ENCODE measurements around the gene TSGA10IP. TPM values are rescaled to one million over a fixed set of nuclear protein-coding genes. Genes with fewer than 3 reads are reported as not detected.
A peak's percentile ranks its signal among the peaks of the same experiment; 100 is the strongest.
"Not testable (repeated sequence)": the region's sequence is repeated elsewhere in the genome, so short reads cannot be mapped to it uniquely, and the experiment has no call there.

TSGA10IP gene
- total RNA-seq, 1 experiment from 2014 or later: not detected

- no peak overlapping the region for H3K27ac Mint-ChIP-seq (ENCODE audit: unreplicated experiment)
- H3K27me3 ChIP-seq (replicated peaks; ENCODE audit: control insufficient read depth, insufficient read depth, low read length): no peaks in the 10 kb centered on the region
- H3K4me1 ChIP-seq: peaks cover 6% of the 10 kb centered on the region
- ChIA-PET CTCF (interaction anchor here (0.6 kb wide), 1 partner anchor 932 kb away, joined by 3 read pairs; no protein-coding TSS in a partner anchor), POLR2A (no interaction called here)
- no peak for DNase-seq
- H3K4me3 Mint-ChIP-seq (ENCODE audit: unreplicated experiment): no peak overlapping the region
- peaks cover 3% of the 10 kb centered on the region for H3K4me1 Mint-ChIP-seq (ENCODE audit: low read depth, unreplicated experiment)
- H3K9me3 ChIP-seq: no peaks in the 10 kb centered on the region
- BruUV-seq (replicated peaks): no TSS peak
- no peaks in the 10 kb centered on the region for H3K36me3 ChIP-seq (ENCODE audit: control insufficient read depth, insufficient read depth, low read length)
- H3K4me3 ChIP-seq (ENCODE audit: low read depth, low read length): no peak overlapping the region
- no peak for TF ChIP-seq CTCF (IDR thresholded peaks at IDR 0.05; ENCODE audit: insufficient read depth in 1 of 2, low read depth in 1 of 2, low read length in 1 of 2, severe bottlenecking in 1 of 2, unreplicated experiment in 1 of 2)
- no peaks in the 10 kb centered on the region for H3K9me3 Mint-ChIP-seq (ENCODE audit: unreplicated experiment)
- intact Hi-C loops (cut with micrococcal nuclease; ENCODE audit: unreplicated experiment): no loop called here
- H3K36me3 Mint-ChIP-seq (ENCODE audit: insufficient read depth, unreplicated experiment): no peaks in the 10 kb centered on the region
- H3K27me3 Mint-ChIP-seq (ENCODE audit: insufficient read depth, unreplicated experiment): no peaks in the 10 kb centered on the region
Observed at GRCh38 chr11:65947133-65947532, 1.9 kb downstream of the TSGA10IP start.

GRCh38 chr11:65947603-65948125, 2.4 kb downstream of the TSGA10IP start:
- H3K4me3 Mint-ChIP-seq (ENCODE audit: unreplicated experiment): no peak overlapping the region
- ChIA-PET POLR2A (no interaction called here), CTCF (interaction anchor here (0.6 kb wide), 1 partner anchor 933 kb away, joined by 3 read pairs; no protein-coding TSS in a partner anchor)
- H3K27me3 Mint-ChIP-seq (ENCODE audit: insufficient read depth, unreplicated experiment): no peaks in the 10 kb centered on the region
- peaks cover 6% of the 10 kb centered on the region for H3K4me1 Mint-ChIP-seq (ENCODE audit: low read depth, unreplicated experiment)
- Histone ChIP-seq H3K4me3 (ENCODE audit: low read depth, low read length) (no peak overlapping the region), H3K27me3 (replicated peaks; ENCODE audit: control insufficient read depth, insufficient read depth, low read length) (no peaks in the 10 kb centered on the region), H3K9me3 (no peaks in the 10 kb centered on the region), H3K36me3 (ENCODE audit: control insufficient read depth, insufficient read depth, low read length) (no peaks in the 10 kb centered on the region), H3K4me1 (peaks cover 12% of the 10 kb centered on the region)
- TF ChIP-seq CTCF (IDR thresholded peaks at IDR 0.05; ENCODE audit: insufficient read depth in 1 of 2, low read depth in 1 of 2, low read length in 1 of 2, severe bottlenecking in 1 of 2, unreplicated experiment in 1 of 2): no peak
- no peaks in the 10 kb centered on the region for H3K9me3 Mint-ChIP-seq (ENCODE audit: unreplicated experiment)
- intact Hi-C loops (cut with micrococcal nuclease; ENCODE audit: unreplicated experiment): no loop called here
- no peaks in the 10 kb centered on the region for H3K36me3 Mint-ChIP-seq (ENCODE audit: insufficient read depth, unreplicated experiment)
- DNase-seq: no peak
- BruUV-seq (replicated peaks): no TSS peak
- no peak overlapping the region for H3K27ac Mint-ChIP-seq (ENCODE audit: unreplicated experiment)

GRCh38 chr11:65950711-65951110, 5.4 kb downstream of the TSGA10IP start:
- H3K4me3 Mint-ChIP-seq (ENCODE audit: unreplicated experiment); H3K27ac Mint-ChIP-seq (ENCODE audit: unreplicated experiment); H3K4me1 Mint-ChIP-seq (ENCODE audit: low read depth, unreplicated experiment); H3K27me3 Mint-ChIP-seq (ENCODE audit: insufficient read depth, unreplicated experiment); CTCF ChIA-PET; DNase-seq; H3K9me3 Mint-ChIP-seq (ENCODE audit: unreplicated experiment); H3K36me3 Mint-ChIP-seq (ENCODE audit: insufficient read depth, unreplicated experiment); H3K27me3 ChIP-seq (replicated peaks; ENCODE audit: control insufficient read depth, insufficient read depth, low read length); BruUV-seq (replicated peaks); H3K36me3 ChIP-seq (ENCODE audit: control insufficient read depth, insufficient read depth, low read length); intact Hi-C loops (cut with micrococcal nuclease; ENCODE audit: unreplicated experiment); H3K9me3 ChIP-seq; H3K4me3 ChIP-seq (ENCODE audit: low read depth, low read length): not testable (repeated sequence)
- H3K4me1 ChIP-seq: peaks cover 18% of the 10 kb centered on the region
- POLR2A ChIA-PET: interaction anchor here (0.7 kb wide), 1 partner anchor 89 kb away, joined by 5 read pairs; no protein-coding TSS in a partner anchor

- not testable (repeated sequence) for H3K4me1 Mint-ChIP-seq (ENCODE audit: low read depth, unreplicated experiment)
Observed at GRCh38 chr11:65951641-65952040, 6.4 kb downstream of the TSGA10IP start.

More at GRCh38 chr11:65951641-65952040, 6.4 kb downstream of the TSGA10IP start:
- H3K9me3 Mint-ChIP-seq (ENCODE audit: unreplicated experiment); H3K36me3 Mint-ChIP-seq (ENCODE audit: insufficient read depth, unreplicated experiment); H3K27me3 Mint-ChIP-seq (ENCODE audit: insufficient read depth, unreplicated experiment); POLR2A ChIA-PET; H3K36me3 ChIP-seq (ENCODE audit: control insufficient read depth, insufficient read depth, low read length); BruUV-seq (replicated peaks); H3K27me3 ChIP-seq (replicated peaks; ENCODE audit: control insufficient read depth, insufficient read depth, low read length); DNase-seq; H3K9me3 ChIP-seq; H3K4me3 ChIP-seq (ENCODE audit: low read depth, low read length): not testable (repeated sequence)
- peaks cover 21% of the 10 kb centered on the region for H3K4me1 ChIP-seq
- intact Hi-C loops (cut with micrococcal nuclease; ENCODE audit: unreplicated experiment): loop anchor here (1.0 kb wide), 1 partner anchor 10 kb away; the partner anchor contains the start of gene SART1
- peak overlapping the region; percentile 15 for H3K27ac Mint-ChIP-seq (ENCODE audit: unreplicated experiment)
- peak overlapping the region; percentile 23 for H3K4me3 Mint-ChIP-seq (ENCODE audit: unreplicated experiment)
- CTCF ChIA-PET: interaction anchor here (0.6 to 1.2 kb wide), 2 partner anchors 92 to 1108 kb away, joined by 3 read pairs; no protein-coding TSS in a partner anchor
